ENCODE data around the gene GLYATL1B.

- TF ChIP-seq CTCF (IDR thresholded peaks at IDR 0.05) (no peak), POLR2A (IDR thresholded peaks at IDR 0.05) (no peak)
Observed at GRCh38 chr11:59144096-59144495, 58.0 kb downstream of the GLYATL1B start.

Measured in heart left ventricle (tissue), 13 donors.